Measurements from ENCODE around the gene FARS2. TPM values are rescaled to one million over a fixed set of nuclear protein-coding genes. Genes with fewer than 3 reads are reported as not detected.

FARS2 gene
- total RNA-seq, 2 experiments from 2014 or later = 13.8 to 14.3 TPM

- intact Hi-C loops (cut with micrococcal nuclease; ENCODE audit: unreplicated experiment) = no loop called here
- POLR2A ChIA-PET = no interaction called here
- DNase-seq (ENCODE audit: low spot score) = no peak
- no peaks in the 10 kb centered on the region for H3K9me2 ChIP-seq (ENCODE audit: insufficient read depth, low read length)
- H3K79me2 ChIP-seq (ENCODE audit: insufficient read depth, low read depth, low read length) = no peaks in the 10 kb centered on the region
- no peak overlapping the region for H2AFZ ChIP-seq (ENCODE audit: low read length)
- CTCF ChIA-PET (ENCODE audit: unreplicated experiment) = no interaction called here
- no peak overlapping the region for H3K4me3 ChIP-seq (ENCODE audit: low read depth, low read length, poor library complexity, severe bottlenecking)
- H3K36me3 ChIP-seq (ENCODE audit: insufficient read depth, low read length) = no peaks in the 10 kb centered on the region
- no peaks in the 10 kb centered on the region for H3K9me3 ChIP-seq (ENCODE audit: low read length)
- BruUV-seq (replicated peaks) = no TSS peak
- no peaks in the 10 kb centered on the region for H3K4me1 ChIP-seq (ENCODE audit: insufficient read depth, low read length, poor library complexity, severe bottlenecking)
- H3K27ac ChIP-seq (ENCODE audit: low read depth, low read length, poor library complexity, severe bottlenecking) = no peak overlapping the region
- H4K20me1 ChIP-seq (ENCODE audit: insufficient read depth, low read length) = no peaks in the 10 kb centered on the region
- TF ChIP-seq EZH2phosphoT487 (IDR thresholded peaks at IDR 0.05; ENCODE audit: borderline replicate concordance, low read depth, low read length) (no peak), CTCF (conservative IDR thresholded peaks at IDR 0.05; ENCODE audit: low read length) (no peak)
- H3K4me2 ChIP-seq (ENCODE audit: low read length) = peak overlapping the region; percentile 31; the same call in 1 of the 2 replicates
Measured at GRCh38 chr6:5427586-5427985, 166.3 kb downstream of the FARS2 start.

- TF ChIP-seq EZH2phosphoT487 (IDR thresholded peaks at IDR 0.05; ENCODE audit: borderline replicate concordance, low read depth, low read length) (no peak), CTCF (conservative IDR thresholded peaks at IDR 0.05; ENCODE audit: low read length) (no peak)
- Histone ChIP-seq H3K9me3 (ENCODE audit: low read length) (0 out of 2 replicates have a peak, but pooled peaks cover 9% of the 10 kb centered on the region), H3K4me1 (ENCODE audit: insufficient read depth, low read length, poor library complexity, severe bottlenecking) (no peaks in the 10 kb centered on the region), H3K79me2 (ENCODE audit: insufficient read depth, low read depth, low read length) (no peaks in the 10 kb centered on the region), H3K36me3 (ENCODE audit: insufficient read depth, low read length) (no peaks in the 10 kb centered on the region), H2AFZ (ENCODE audit: low read length) (no peak overlapping the region), H3K4me2 (ENCODE audit: low read length) (no peak overlapping the region), H3K9me2 (ENCODE audit: insufficient read depth, low read length) (no peaks in the 10 kb centered on the region), H4K20me1 (ENCODE audit: insufficient read depth, low read length) (no peaks in the 10 kb centered on the region), H3K4me3 (ENCODE audit: low read depth, low read length, poor library complexity, severe bottlenecking) (no peak overlapping the region), H3K27ac (ENCODE audit: low read depth, low read length, poor library complexity, severe bottlenecking) (no peak overlapping the region)
- intact Hi-C loops (cut with micrococcal nuclease; ENCODE audit: unreplicated experiment) = no loop called here
- ChIA-PET CTCF (ENCODE audit: unreplicated experiment) (no interaction called here), POLR2A (no interaction called here)
- DNase-seq (ENCODE audit: low spot score) = no peak
- no TSS peak for BruUV-seq (replicated peaks)
Measured at GRCh38 chr6:5433324-5433723, 172.0 kb downstream of the FARS2 start.

GRCh38 chr6:5435449-5435848 lies 174.1 kb downstream of the FARS2 start:
- DNase-seq (ENCODE audit: low spot score) = no peak
- intact Hi-C loops (cut with micrococcal nuclease; ENCODE audit: unreplicated experiment) = no loop called here
- CTCF ChIA-PET (ENCODE audit: unreplicated experiment) = no interaction called here
- H3K27ac ChIP-seq (ENCODE audit: low read depth, low read length, poor library complexity, severe bottlenecking) = no peak overlapping the region
- no peak overlapping the region for H3K4me3 ChIP-seq (ENCODE audit: low read depth, low read length, poor library complexity, severe bottlenecking)
- H3K9me2 ChIP-seq (ENCODE audit: insufficient read depth, low read length) = no peaks in the 10 kb centered on the region
- no peaks in the 10 kb centered on the region for H4K20me1 ChIP-seq (ENCODE audit: insufficient read depth, low read length)
- H3K4me1 ChIP-seq (ENCODE audit: insufficient read depth, low read length, poor library complexity, severe bottlenecking) = no peaks in the 10 kb centered on the region
- no peaks in the 10 kb centered on the region for H3K36me3 ChIP-seq (ENCODE audit: insufficient read depth, low read length)
- POLR2A ChIA-PET = no interaction called here
- TF ChIP-seq CTCF (conservative IDR thresholded peaks at IDR 0.05; ENCODE audit: low read length) (no peak), EZH2phosphoT487 (IDR thresholded peaks at IDR 0.05; ENCODE audit: borderline replicate concordance, low read depth, low read length) (no peak)
- H3K4me2 ChIP-seq (ENCODE audit: low read length) = no peak overlapping the region
- no TSS peak for BruUV-seq (replicated peaks)
- no peaks in the 10 kb centered on the region for H3K79me2 ChIP-seq (ENCODE audit: insufficient read depth, low read depth, low read length)
- no peak overlapping the region for H2AFZ ChIP-seq (ENCODE audit: low read length)
- H3K9me3 ChIP-seq (ENCODE audit: low read length) = 0 out of 2 replicates have a peak, but pooled peaks cover 9% of the 10 kb centered on the region
